ENCODE data around the gene DNLZ.

Gene DNLZ

GRCh38 chr9:136341769-136342168, 21.8 kb downstream of the DNLZ start:
- DNase-seq = no peak

- DNase-seq = no peak
These were observed 22.4 kb downstream of the DNLZ start for GRCh38 chr9:136341042-136341655.

DNA sequence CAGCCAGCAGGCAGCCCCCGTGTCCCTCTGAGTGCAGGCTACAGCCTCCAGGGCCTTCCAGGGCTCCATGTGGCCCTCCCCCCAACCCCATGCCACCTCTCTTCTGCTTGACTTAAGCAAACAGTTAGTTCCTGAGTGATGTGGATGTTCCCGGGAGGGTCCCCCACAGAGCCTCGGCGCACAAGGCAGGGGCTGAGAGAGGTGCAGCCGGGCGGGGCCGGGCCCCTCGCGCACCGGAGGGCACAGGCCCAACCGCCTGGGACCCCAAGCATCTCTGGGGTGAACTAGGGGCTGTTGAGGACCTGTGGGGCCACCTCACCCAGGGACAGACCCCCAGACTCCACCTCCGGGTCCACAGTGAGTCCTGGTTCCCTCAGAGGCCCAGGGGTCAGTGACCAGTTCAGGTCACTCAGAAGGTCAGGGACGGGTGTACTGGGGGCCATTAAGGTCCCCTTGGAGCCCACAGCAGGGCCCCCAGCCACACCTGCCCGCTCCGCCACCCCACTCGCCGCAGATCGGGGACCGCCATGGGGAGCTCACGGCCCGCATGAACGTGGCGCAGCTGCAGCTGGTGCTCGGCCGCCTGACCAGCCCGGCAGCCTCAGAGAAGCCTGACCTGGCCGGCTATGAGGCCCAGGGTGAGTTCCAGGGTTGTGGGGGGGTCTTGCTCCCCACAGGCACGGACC, 23.0 kb downstream of the DNLZ start:
- no peak for DNase-seq

- no peak for DNase-seq
These were observed 23.6 kb downstream of the DNLZ start for GRCh38 chr9:136339958-136340310.

DNA sequence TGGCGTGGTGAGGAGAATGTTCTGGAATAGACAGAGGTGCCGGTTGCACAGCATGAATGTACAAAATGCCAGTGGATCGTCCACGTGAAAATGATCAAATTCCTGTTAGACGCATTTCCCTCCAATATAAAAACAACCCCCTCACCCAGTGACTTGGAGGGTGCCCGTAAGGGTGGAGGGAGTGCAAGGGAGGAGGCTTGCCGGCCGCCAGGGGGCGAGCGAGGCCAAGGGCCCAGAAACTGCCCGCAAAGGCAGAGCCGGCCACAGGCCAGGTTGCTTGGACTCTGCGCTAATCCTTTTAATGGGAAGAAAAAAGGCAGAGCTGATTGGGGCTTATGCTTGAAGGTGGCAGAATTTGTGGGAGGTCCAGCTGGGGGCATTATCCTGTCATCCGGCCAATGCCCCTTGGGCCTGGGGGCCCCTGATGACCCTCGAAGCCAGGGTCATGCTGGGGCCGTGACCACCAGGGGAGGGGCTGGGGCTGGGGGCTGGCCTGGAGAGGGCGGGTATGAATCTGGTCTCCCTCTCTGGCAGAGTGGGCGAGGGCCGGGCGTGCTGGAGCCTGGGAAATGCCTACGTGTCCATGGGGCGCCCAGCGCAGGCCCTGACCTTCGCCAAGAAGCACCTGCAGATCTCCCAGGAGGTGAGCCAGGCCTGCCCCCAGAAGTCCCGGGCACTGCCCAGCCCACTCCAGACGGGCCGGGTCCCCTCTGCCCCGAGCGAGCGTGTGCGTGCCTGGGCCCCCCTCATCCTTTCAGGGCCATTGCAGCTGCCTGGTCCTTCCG, 24.2 kb downstream of the DNLZ start:
- no peak for DNase-seq

DNA sequence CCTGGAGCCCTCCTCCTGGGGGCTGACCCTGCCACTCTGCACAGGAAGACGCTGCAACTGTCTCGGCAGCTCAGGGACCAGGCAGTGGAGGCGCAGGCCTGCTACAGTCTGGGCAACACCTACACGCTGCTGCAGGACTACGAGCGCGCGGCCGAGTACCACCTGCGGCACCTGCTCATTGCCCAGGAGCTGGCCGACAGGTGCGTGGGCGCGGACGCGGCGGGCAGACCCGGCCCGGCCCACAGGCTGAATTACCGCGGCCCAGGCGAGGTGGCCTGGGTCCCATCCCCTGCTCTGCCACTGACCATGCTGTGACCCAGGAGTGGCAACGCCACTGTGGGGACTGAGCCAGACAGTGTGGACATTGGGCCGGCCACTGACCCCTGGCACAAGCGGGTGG, 25.0 kb downstream of the DNLZ start:
- no peak for DNase-seq

DNA sequence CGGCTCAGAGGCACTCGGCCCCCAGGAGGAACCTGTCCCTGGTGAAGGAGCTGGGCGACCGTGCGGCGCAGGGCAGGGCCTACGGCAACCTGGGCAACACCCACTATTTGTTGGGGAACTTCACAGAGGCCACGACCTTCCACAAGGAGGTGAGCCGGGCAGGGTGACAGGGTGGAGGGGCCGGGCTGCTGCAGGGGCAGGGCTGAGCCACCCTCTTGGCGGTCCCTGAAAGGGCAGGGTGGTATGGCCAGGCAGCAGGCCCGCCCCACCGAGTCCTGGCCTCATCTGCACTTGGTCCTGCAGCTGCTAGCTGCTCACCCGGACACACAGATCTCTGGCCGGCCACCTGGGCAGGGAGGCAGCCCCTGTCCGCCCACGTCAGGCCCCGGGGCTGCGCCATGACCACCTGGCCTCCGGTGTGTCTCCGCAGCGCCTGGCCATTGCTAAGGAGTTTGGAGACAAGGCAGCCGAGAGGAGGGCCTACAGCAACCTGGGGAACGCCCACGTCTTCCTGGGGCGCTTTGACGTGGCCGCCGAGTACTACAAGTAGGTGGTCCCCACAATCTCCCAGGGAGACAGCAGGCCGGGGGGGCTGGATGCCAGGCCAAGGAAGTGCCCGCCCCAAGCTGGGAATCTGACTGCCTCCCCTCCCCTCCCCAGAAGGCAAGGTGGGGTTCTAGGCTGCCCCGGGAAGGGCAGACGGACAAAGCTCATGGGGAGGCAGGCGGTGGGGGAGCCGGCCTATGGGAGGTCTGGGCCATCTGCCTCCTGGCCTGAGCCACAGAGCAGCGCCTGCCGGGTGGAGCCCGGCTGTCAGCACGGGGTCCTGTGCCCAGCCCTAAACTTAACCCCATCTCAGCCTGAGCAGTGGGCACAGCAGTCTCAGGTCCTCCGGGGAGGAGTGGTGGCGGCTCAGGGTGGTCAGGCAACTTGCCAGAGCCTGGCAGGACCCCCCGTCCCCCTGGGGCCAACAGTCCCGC, 25.8 kb downstream of the DNLZ start:
- DNase-seq = no peak

GRCh38 chr9:136336881-136337280, 26.7 kb downstream of the DNLZ start:
- DNase-seq = no peak

- DNase-seq = no peak
These were observed 27.2 kb downstream of the DNLZ start for GRCh38 chr9:136336156-136336870.

DNA sequence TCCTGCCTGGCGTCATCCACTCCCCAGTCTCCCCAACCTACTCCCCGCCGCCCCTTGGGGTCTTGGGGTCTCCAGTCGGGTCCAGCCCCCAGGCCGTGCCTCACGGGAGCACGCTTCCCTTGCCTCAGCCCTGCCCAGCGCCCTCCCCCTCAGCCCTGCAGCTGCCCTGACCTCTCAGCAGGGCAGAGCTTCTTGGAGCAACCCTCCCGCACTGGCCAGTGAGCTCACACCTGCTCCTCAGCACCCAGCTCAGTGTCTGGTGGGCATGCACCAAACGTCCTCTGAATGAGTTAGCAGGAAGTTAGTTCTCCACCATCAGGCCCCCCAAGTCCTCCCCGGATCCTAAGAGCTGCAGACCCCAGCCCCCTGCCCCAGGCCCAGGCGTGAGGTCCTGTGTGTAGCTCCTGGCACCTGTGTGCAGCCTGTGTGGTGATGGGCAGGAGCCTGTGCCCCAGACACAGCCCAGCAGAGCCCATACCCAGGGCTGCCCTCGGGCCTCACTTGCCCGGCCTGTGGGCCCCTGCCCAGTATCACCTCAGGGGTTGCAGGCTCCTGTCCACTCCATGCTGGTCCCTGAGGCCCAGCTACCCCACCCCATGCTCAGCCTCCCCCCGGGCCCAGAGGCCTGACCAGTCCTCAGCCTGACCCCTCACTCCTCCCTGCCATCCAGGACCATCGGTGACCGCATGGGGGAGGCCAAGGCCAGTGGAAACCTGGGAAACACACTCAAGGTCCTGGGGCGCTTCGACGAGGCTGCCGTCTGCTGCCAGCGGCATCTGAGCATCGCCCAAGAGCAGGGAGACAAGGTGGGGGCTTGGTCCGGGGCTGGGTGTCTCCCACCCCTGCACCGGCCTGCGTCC, 28.0 kb downstream of the DNLZ start:
- no peak for DNase-seq

GRCh38 chr9:136334541-136334940, 29.0 kb downstream of the DNLZ start:
- no peak for DNase-seq

GRCh38 chr9:136333486-136333885, 30.1 kb downstream of the DNLZ start:
- DNase-seq = no peak

DNA sequence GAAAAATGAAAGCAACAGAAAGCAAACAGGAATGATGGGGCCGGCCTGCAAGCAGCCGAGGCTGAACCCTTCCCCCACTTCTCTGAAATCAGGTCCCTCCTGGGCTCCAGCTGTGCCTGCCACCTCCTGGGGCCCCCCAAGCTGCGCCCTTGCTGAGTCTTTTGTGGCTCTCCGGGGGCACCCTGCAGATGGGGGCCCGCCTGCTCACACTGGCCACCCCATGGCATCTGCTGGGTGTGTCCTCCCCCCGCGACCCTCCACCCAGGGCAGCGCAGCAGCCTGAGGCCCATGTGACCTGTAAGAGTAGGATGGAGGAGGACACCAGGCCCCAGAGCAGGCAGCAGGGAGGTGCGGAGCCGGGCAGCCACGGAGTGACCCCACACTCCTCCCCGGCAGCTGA, 30.5 kb downstream of the DNLZ start:
- no peak for DNase-seq

- no peak for DNase-seq
These were observed 31.0 kb downstream of the DNLZ start for GRCh38 chr9:136332482-136332983.

GRCh38 chr9:136331556-136332481, 31.7 kb downstream of the DNLZ start:
- DNase-seq = no peak

- no peak for DNase-seq
These were observed 32.5 kb downstream of the DNLZ start for GRCh38 chr9:136331030-136331429.

GRCh38 chr9:136330406-136330990, 33.0 kb downstream of the DNLZ start:
- no peak for DNase-seq

DNA sequence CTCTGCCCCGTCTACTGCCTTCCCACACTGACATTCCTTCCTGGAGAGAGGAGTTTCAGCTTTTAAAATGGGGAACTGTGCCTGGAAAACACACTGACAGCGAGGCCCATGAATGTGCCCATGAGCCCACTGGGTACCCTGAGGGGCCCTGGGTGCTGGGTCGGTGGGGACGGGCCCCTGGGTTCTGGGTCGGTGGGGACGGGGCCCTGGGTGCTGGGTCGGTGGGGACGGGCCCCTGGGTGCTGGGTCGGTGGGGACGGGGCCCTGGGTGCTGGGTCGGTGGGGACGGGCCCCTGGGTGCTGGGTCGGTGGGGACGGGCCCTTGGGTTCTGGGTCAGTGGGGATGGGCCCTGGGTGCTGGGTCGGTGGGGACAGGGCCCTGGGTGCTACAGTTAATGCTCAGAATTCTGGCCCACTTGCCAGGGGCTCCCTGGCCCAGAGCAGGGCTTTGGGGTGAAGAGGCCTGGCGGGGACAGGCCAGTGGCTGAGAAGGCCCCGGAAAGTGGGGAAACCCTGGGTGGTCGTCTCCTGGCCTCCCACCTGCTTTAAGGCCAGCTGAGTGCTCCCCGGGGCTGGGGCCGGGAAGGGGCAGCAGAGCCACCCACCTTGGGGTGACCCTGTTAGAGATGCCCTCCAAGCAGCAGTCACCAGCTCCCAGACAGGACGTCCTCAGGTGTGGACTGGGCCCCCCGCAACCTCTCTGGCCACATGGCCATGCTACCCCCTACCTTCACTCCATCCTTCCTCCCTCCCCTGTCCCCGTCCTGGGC, 33.7 kb downstream of the DNLZ start:
- no peak for DNase-seq

DNA sequence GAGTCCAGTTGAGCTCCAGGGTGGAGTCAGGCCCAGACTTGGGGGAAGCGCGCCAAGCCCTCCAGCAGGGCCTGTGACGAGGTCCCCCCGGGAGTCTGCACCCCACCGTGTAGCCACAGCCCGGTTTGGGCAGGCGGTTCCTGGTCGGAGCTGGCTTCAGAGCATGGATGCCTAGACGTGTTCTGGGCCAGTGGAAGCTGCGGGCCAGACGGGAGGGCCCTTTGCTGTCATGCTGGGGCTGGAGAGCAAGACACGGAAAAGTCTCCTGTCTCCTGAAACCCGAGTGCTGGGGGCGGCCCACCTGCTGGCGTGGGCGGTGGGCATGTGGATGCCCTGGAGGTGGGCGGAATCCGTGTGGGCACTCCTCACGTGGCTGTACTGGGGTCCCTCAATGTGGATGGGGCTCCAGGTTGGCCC, 34.3 kb downstream of the DNLZ start:
- no peak for DNase-seq
